Measurements from ENCODE around the gene PTPRD.

The PTPRD gene

DNA sequence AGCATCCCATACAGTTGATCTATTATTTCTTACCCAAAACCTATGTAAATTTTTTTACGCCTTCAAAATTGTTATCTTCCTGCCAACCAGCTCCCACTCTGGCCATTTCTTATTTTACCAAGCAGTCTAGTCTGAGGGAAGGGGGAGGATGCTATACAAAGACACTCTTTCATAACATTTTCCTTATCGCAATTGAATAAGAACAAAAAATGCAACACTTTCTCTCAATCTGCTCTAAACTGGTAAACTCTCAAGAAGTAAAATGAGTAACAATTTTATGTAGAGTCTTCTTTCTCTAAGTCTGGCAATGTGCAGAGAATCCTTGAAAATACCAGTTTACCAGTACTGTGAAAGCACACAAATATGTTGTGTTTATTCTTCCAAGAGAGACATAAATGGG, 1216.3 kb downstream of the PTPRD start:
- DNase-seq (ENCODE audit: low spot score) = no peak
- TF ChIP-seq CTCF (IDR thresholded peaks at IDR 0.05; ENCODE audit: borderline replicate concordance, control extremely low read depth, extremely low read depth, insufficient read depth, missing control alignments) = no peak
- in situ Hi-C loops (cut with MboI; ENCODE audit: low sequenced_read_pairs, unreplicated experiment) = no loop called here

GRCh38 chr9:9395539-9395938, 1217.3 kb downstream of the PTPRD start:
- in situ Hi-C loops (cut with MboI; ENCODE audit: low sequenced_read_pairs, unreplicated experiment) = no loop called here
- TF ChIP-seq CTCF (IDR thresholded peaks at IDR 0.05; ENCODE audit: borderline replicate concordance, control extremely low read depth, extremely low read depth, insufficient read depth, missing control alignments) = no peak
- DNase-seq (ENCODE audit: low spot score) = no peak

DNA sequence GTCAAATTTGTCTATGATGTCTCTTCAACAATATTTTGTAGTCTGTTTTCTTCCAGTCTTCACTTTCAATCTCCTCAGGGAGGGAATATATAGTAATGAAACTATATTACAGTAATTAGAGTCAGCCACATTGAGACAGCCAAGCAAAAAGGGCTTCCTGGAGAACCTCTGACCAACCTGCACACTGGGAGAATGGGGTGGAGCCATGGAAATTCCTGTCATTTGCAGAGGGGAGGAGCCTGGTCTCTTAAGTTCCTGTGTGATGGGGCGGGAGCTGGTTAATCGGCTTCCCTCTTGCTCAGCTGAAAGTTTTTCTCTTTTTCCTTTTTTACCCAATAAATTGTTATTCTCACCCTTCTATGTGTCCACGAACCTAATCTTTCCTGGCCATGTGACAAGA, 1220.0 kb downstream of the PTPRD start:
- DNase-seq (ENCODE audit: low spot score) = no peak
- no peak for TF ChIP-seq CTCF (IDR thresholded peaks at IDR 0.05; ENCODE audit: borderline replicate concordance, control extremely low read depth, extremely low read depth, insufficient read depth, missing control alignments)
- in situ Hi-C loops (cut with MboI; ENCODE audit: low sequenced_read_pairs, unreplicated experiment) = no loop called here

DNA sequence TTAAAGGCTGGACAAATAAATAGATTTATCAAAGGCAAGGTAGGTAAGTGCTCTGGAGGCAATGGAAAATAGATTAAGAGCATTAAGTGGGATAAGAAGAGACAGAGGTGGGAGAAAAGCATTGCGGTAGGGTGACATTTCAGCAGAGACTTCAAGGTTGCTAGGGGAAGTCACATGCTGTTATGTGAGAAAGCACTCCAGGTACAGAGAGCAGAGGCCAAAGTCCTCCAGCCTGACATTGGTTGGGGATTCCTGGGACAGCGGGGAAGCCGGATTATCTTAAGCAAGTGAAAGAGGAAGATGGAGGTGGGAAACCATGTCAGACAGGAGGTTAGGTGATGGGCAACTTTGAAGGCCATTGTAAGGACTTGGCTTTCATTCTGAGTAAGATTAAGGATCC, 1222.9 kb downstream of the PTPRD start:
- DNase-seq (ENCODE audit: low spot score) = no peak
- TF ChIP-seq CTCF (IDR thresholded peaks at IDR 0.05; ENCODE audit: borderline replicate concordance, control extremely low read depth, extremely low read depth, insufficient read depth, missing control alignments) = no peak
- in situ Hi-C loops (cut with MboI; ENCODE audit: low sequenced_read_pairs, unreplicated experiment) = no loop called here

DNA sequence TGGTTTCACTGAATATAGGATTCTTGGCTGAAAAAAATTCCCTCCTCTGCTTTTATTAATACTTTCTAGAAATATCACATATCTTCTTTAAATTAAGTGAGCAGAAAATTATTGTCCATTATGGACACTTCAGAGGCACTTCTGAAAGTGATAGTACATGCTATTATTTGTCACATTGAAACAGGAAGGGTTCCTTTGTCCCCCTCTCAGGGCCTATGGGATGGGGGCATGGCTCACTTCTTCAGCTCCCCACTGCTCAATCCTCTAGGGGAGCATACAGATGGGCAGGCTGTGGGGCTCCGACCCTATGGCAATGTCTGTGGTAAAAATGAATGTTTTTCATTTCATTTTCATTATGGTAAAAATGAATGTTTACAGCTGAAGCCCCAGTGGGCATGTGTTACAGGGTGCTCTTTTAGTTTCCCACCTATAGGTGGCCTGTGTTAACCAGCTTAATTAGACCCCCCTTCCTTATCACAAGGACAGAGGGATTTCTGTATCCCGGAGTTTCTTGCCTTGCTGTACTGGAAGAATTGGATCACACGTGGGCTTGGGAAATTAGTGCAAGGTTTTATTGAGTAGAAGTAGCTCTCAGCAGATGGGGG, 1225.2 kb downstream of the PTPRD start:
- TF ChIP-seq CTCF (IDR thresholded peaks at IDR 0.05; ENCODE audit: borderline replicate concordance, control extremely low read depth, extremely low read depth, insufficient read depth, missing control alignments) = no peak
- DNase-seq (ENCODE audit: low spot score) = no peak
- in situ Hi-C loops (cut with MboI; ENCODE audit: low sequenced_read_pairs, unreplicated experiment) = no loop called here

DNA sequence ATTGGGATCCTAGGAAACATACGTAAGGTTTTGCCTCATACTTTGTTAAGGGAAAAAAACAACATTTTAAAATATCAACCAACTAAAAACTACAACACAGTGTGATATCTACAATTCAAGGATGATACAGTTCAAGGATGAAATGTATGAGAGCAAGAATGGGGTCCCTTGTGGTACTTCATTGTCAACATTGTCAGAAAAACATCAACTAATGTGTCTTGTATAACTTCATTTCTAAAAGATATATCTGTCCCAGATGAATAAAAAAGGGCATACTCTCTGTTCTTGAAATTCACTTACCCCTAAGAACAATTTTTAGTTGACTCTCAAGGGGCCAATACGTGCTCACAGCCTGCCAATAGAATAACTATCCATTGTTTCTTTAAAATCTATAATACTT, 1250.5 kb downstream of the PTPRD start:
- TF ChIP-seq CTCF (IDR thresholded peaks at IDR 0.05; ENCODE audit: borderline replicate concordance, control extremely low read depth, extremely low read depth, insufficient read depth, missing control alignments) = no peak
- in situ Hi-C loops (cut with MboI; ENCODE audit: low sequenced_read_pairs, unreplicated experiment) = no loop called here

More for the DNA sequence above, 1250.5 kb downstream of the PTPRD start:
- no peak for DNase-seq (ENCODE audit: low spot score)

Measured in GM13976 (cell line).